ENCODE data around the gene CGNL1.

Gene CGNL1

DNA sequence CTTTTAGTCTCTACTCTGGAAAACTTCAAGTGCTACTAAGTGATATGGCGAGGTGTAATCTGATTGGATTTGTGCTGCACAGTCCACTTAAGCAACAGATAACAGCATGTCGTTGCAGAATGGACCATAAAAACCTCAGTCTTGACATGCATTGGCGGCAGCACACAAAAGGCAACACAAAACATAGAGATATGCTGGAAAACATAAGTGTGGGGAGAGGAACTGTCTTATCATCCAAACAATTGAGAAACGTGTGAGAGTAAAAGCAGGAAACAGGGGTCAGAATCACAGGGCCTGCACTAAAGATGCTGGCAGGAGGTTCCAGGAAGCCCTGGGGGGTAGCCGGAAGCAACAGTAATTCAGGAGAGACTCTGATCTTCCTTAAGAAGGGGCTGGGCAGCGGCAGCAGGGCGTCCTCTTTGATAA lies 82.1 kb downstream of the CGNL1 start:
- in situ Hi-C loops (cut with MboI; ENCODE audit: low pct_unique_long_range_greater_than_20kb, low sequenced_read_pairs, unreplicated experiment) = no loop called here
- DNase-seq (ENCODE audit: low spot score) = no peak
- TF ChIP-seq, protein P1, sequence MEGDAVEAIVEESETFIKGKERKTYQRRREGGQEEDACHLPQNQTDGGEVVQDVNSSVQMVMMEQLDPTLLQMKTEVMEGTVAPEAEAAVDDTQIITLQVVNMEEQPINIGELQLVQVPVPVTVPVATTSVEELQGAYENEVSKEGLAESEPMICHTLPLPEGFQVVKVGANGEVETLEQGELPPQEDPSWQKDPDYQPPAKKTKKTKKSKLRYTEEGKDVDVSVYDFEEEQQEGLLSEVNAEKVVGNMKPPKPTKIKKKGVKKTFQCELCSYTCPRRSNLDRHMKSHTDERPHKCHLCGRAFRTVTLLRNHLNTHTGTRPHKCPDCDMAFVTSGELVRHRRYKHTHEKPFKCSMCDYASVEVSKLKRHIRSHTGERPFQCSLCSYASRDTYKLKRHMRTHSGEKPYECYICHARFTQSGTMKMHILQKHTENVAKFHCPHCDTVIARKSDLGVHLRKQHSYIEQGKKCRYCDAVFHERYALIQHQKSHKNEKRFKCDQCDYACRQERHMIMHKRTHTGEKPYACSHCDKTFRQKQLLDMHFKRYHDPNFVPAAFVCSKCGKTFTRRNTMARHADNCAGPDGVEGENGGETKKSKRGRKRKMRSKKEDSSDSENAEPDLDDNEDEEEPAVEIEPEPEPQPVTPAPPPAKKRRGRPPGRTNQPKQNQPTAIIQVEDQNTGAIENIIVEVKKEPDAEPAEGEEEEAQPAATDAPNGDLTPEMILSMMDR (IDR thresholded peaks at IDR 0.05; ENCODE audit: extremely low read depth, insufficient read depth, missing control alignments) = no peak

DNA sequence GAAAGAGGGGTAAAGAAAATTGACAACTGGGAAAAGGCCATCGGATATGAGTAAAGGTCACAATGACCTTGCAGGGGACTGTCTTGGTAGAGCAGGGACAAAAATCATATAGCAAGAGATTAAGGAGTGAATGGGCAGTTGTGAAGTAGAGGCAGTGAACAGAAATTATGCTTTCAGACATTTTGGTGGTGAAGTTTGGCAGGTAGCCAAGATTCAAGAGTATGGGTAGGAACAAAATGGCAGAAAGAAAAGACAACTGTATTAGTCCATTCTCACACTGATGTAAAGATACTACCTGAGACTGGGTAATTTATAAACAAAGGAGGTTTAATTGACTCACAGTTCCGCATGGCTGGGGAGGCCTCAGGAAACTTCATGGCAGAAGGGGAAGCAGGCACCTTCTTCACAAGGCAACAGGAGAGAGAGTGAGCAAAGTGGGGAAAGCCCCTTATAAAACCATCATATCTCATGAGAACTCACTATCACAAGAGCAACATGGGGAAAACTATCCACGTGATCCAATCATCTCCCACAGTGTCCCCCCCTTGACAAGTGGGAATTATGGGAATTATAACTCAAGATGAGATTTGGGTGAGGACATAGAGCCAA lies 84.0 kb downstream of the CGNL1 start:
- TF ChIP-seq, protein P1 (IDR thresholded peaks at IDR 0.05; ENCODE audit: extremely low read depth, insufficient read depth, missing control alignments) = no peak
- in situ Hi-C loops (cut with MboI; ENCODE audit: low pct_unique_long_range_greater_than_20kb, low sequenced_read_pairs, unreplicated experiment) = no loop called here
- no peak for DNase-seq (ENCODE audit: low spot score)

DNA sequence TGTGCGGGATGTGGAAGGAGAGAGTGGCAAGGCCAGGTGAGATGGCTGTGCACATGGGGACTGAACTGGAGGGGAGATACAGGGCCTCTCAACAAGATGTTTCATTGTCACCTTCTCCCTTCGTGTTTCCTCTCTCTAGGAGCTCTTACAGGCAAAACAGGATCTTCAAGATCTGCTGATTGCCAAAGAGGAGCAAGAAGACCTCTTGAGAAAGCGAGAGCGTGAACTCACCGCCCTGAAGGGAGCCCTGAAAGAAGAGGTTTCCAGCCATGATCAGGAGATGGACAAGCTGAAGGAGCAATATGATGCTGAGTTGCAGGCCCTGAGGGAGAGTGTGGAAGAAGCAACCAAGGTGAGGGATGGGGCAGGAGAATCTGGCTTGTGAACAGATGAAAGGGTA lies 85.2 kb downstream of the CGNL1 start:
- no peak for DNase-seq (ENCODE audit: low spot score)
- TF ChIP-seq, protein P1 (IDR thresholded peaks at IDR 0.05; ENCODE audit: extremely low read depth, insufficient read depth, missing control alignments) = no peak
- in situ Hi-C loops (cut with MboI; ENCODE audit: low pct_unique_long_range_greater_than_20kb, low sequenced_read_pairs, unreplicated experiment) = no loop called here

GRCh38 chr15:57462381-57462780 lies 86.1 kb downstream of the CGNL1 start:
- TF ChIP-seq, protein P1 (IDR thresholded peaks at IDR 0.05; ENCODE audit: extremely low read depth, insufficient read depth, missing control alignments) = no peak
- in situ Hi-C loops (cut with MboI; ENCODE audit: low pct_unique_long_range_greater_than_20kb, low sequenced_read_pairs, unreplicated experiment) = no loop called here

DNA sequence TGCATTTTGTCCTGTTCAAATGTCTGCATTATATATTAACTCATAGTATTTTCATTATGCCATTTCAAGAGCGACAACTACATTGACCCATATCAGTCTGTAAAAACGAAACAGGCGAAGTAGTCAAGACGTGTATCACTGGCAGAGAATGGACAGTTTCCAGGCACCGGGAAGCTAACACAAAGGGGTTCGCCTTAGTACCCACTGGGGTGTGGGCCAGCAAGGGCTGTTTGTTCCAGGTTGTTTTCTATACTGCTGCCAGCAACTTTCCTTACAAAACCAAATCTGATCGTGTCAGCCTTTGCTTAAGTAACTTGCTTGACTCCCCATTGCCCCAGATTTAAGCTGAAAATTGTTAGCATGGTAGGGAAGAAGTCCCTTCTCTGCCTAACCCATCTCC lies 87.1 kb downstream of the CGNL1 start:
- in situ Hi-C loops (cut with MboI; ENCODE audit: low pct_unique_long_range_greater_than_20kb, low sequenced_read_pairs, unreplicated experiment) = no loop called here
- no peak for DNase-seq (ENCODE audit: low spot score)
- TF ChIP-seq, protein P1 (IDR thresholded peaks at IDR 0.05; ENCODE audit: extremely low read depth, insufficient read depth, missing control alignments) = no peak

More at GRCh38 chr15:57462381-57462780, 86.1 kb downstream of the CGNL1 start:
- no peak for DNase-seq (ENCODE audit: low spot score)

- in situ Hi-C loops (cut with MboI; ENCODE audit: low pct_unique_long_range_greater_than_20kb, low sequenced_read_pairs, unreplicated experiment) = no loop called here
- no peak for DNase-seq (ENCODE audit: low spot score)
- TF ChIP-seq, protein P1 (IDR thresholded peaks at IDR 0.05; ENCODE audit: extremely low read depth, insufficient read depth, missing control alignments) = no peak
These were observed 88.2 kb downstream of the CGNL1 start for GRCh38 chr15:57464480-57464879.
